AG10803 (cell line): ENCODE results near the gene LEAP2.
"Not testable (repeated sequence)": the region's sequence is repeated elsewhere in the genome, so short reads cannot be mapped to it uniquely, and the experiment has no call there.

Source experiments
- DNase-seq: peaks from one replicate; pipeline ENCODE4 v3.0.0; 2010; ENCODE audit warnings: low read depth
- H3K4me3 ChIP-seq: 2 replicates; pipeline ENCODE4 v1.5.1; 2011; ENCODE audit warnings: mild to moderate bottlenecking, low read length, control low read depth
- CTCF ChIP-seq: conservative IDR thresholded peaks from 2 replicates; pipeline ENCODE4 v1.5.1; 2011; ENCODE audit warnings: mild to moderate bottlenecking, low read length, control low read depth, inconsistent platforms

The LEAP2 gene

GRCh38 chr5:132841305-132841704, 32.2 kb upstream of the LEAP2 start:
- peak; percentile 27 for DNase-seq
- TF ChIP-seq CTCF = no peak
- H3K4me3 ChIP-seq = no peak overlapping the region

- TF ChIP-seq CTCF = no peak
- no peak overlapping the region for H3K4me3 ChIP-seq
- DNase-seq = no peak
Measured at GRCh38 chr5:132848270-132848669, 25.2 kb upstream of the LEAP2 start.

- no peak for DNase-seq
- H3K4me3 ChIP-seq = no peak overlapping the region
- no peak for TF ChIP-seq CTCF
Measured at GRCh38 chr5:132849347-132849746, 24.1 kb upstream of the LEAP2 start.

- TF ChIP-seq CTCF = no peak
- peak; percentile 18 for DNase-seq
- H3K4me3 ChIP-seq = no peak overlapping the region
Measured at GRCh38 chr5:132850066-132850465, 23.4 kb upstream of the LEAP2 start.

GRCh38 chr5:132853323-132853722, 20.1 kb upstream of the LEAP2 start:
- H3K4me3 ChIP-seq = no peak overlapping the region
- TF ChIP-seq CTCF = no peak
- no peak for DNase-seq

- DNase-seq = no peak
- no peak overlapping the region for H3K4me3 ChIP-seq
- no peak for TF ChIP-seq CTCF
Measured at GRCh38 chr5:132853790-132854189, 19.7 kb upstream of the LEAP2 start.

GRCh38 chr5:132854301-132854700, 19.2 kb upstream of the LEAP2 start:
- TF ChIP-seq CTCF = no peak
- H3K4me3 ChIP-seq = no peak overlapping the region
- no peak for DNase-seq

- not testable (repeated sequence) for DNase-seq, H3K4me3 ChIP-seq
Measured at GRCh38 chr5:132854992-132855391, 18.5 kb upstream of the LEAP2 start.
